HepG2 (cell line): ENCODE data around the gene MEGF6. TPM values are rescaled to one million over a fixed set of nuclear protein-coding genes. Genes with fewer than 3 reads are reported as not detected.

Source experiments
- ATAC-seq: fragments of 200-7000 bp; cut with Tn5 transposase; 3 replicates; pipeline ENCODE4 v1.9.1; 2020; ENCODE audit warnings: mild to moderate bottlenecking, moderate library complexity
- BruUV-seq: library from RNA; stranded (reverse); fragments of 400-500 nt; replicated peaks from 2 replicates; lab custom pipeline; 2021; lab: Mats Ljungman, UMichigan
- CTCF ChIA-PET: fragments of 300-600 bp; formaldehyde crosslinking; extraction: SDS; loops from one replicate; lab custom pipeline; 2021; ENCODE audit warnings: low total read pairs, inconsistent platforms, low intra/inter-chr PET ratio; lab: Yijun Ruan, JAX
- POLR2A ChIA-PET: fragments of 350-600 bp; sonication (Branson Sonifier 250); formaldehyde crosslinking; loops from one replicate; lab custom pipeline; 2020; ENCODE audit warnings: antibody characterized with exemption, inconsistent platforms; lab: Yijun Ruan, JAX
- DNase-seq: peaks from one replicate; pipeline ENCODE4 v3.0.0-alpha.2; 2015; ENCODE audit warnings: low spot score
- FAIRE-seq: peaks from 3 replicates; lab custom pipeline; 2011; peaks lifted over from hg19 to GRCh38; lab: Jason Lieb, UNC
- H2AFZ ChIP-seq: one replicate; pipeline ENCODE4 v1.6.1; 2011; ENCODE audit warnings: low read length, inconsistent platforms
- H3K27ac ChIP-seq: fragments of 300-600 bp; 3 replicates; pipeline ENCODE4 v1.8.0; 2011; ENCODE audit warnings: mixed run types, mild to moderate bottlenecking, mixed read lengths, low read length, inconsistent platforms; ENCODE audit not compliant: insufficient read depth; ENCODE audit errors: extremely low read length
- H3K27me3 ChIP-seq, 2 experiments: fragments of 200-600 bp in 1 of 2; 2 replicates in 1 of 2; 3 replicates in 1 of 2; pipeline versions ENCODE4 v1.6.0 to v1.8.0; 2011; ENCODE audit warnings: low read length in 2 of 2, mild to moderate bottlenecking in 2 of 2, moderate library complexity in 2 of 2, inconsistent platforms in 1 of 2; ENCODE audit not compliant: insufficient read depth in 2 of 2, control insufficient read depth in 1 of 2
- H3K36me3 ChIP-seq, 2 experiments: fragments of 200-600 bp in 1 of 2; replicated peaks in 1 of 2; 2 replicates in 1 of 2; 3 replicates in 1 of 2; pipeline versions ENCODE4 v1.5.1 to v1.8.0; 2011; ENCODE audit warnings: low read length in 2 of 2, inconsistent platforms in 1 of 2; ENCODE audit not compliant: insufficient read depth in 2 of 2, control insufficient read depth in 1 of 2
- H3K4me1 ChIP-seq: 2 replicates; pipeline ENCODE4 v1.5.1; 2012; ENCODE audit warnings: low read length, inconsistent platforms; ENCODE audit not compliant: insufficient read depth
- H3K4me2 ChIP-seq: 2 replicates; pipeline ENCODE4 v1.6.0; 2011; ENCODE audit warnings: low read depth, low read length, inconsistent platforms
- H3K4me3 ChIP-seq, 3 experiments: fragments of 200-600 bp in 1 of 3; sonication (generic), shearing (Covaris generic) in 1 of 3; replicated peaks in 1 of 3; 2 replicates each; pipeline ENCODE4 v1.5.1; 2011 to 2016; ENCODE audit warnings: low read length in 3 of 3, inconsistent platforms in 2 of 3, low read depth in 2 of 3, mild to moderate bottlenecking in 2 of 3, control low read depth in 1 of 3, mixed read lengths in 1 of 3; ENCODE audit not compliant: insufficient read depth in 1 of 3
- H3K79me2 ChIP-seq: one replicate; pipeline ENCODE4 v1.6.1; 2011; ENCODE audit warnings: low read length, inconsistent platforms; ENCODE audit not compliant: insufficient read depth
- H3K9ac ChIP-seq: 2 replicates; pipeline ENCODE4 v1.6.0; 2011; ENCODE audit warnings: mild to moderate bottlenecking, low read depth, low read length, inconsistent platforms; ENCODE audit not compliant: insufficient read depth
- H3K9me3 ChIP-seq: 2 replicates; pipeline ENCODE4 v1.5.1; 2012; ENCODE audit warnings: mild to moderate bottlenecking, low read length
- H4K20me1 ChIP-seq: 2 replicates; pipeline ENCODE4 v1.6.0; 2011; ENCODE audit warnings: inconsistent platforms, mild to moderate bottlenecking, low read length, moderate library complexity; ENCODE audit not compliant: insufficient read depth
- AGO2 ChIP-seq: fragments of 200-400 bp; formaldehyde crosslinking; optimal IDR thresholded peaks from 2 replicates; pipeline ENCODE3; 2017; ENCODE audit warnings: mild to moderate bottlenecking, low read depth, low read length, moderate library complexity
- GATA4 ChIP-seq: sonication (generic); IDR thresholded peaks from 2 replicates; pipeline ENCODE4 v1.6.1; 2016; ENCODE audit warnings: antibody characterized with exemption, low read depth, borderline replicate concordance
- KDM4B ChIP-seq: sonication (generic); formaldehyde crosslinking; IDR thresholded peaks from 2 replicates; pipeline ENCODE4 v1.4.0; 2020; ENCODE audit warnings: missing genetic modification reagents
- NFATC3 ChIP-seq: sonication (generic); formaldehyde crosslinking; IDR thresholded peaks from 2 replicates; pipeline ENCODE4 v1.5.1; 2020; ENCODE audit warnings: mild to moderate bottlenecking, missing genetic modification reagents
- RBFOX2 ChIP-seq: fragments of 200-400 bp; formaldehyde crosslinking; IDR thresholded peaks from 2 replicates; pipeline ENCODE4 v1.6.1; 2017; ENCODE audit warnings: low read depth, mild to moderate bottlenecking, low read length
- SP4 ChIP-seq: sonication (generic); formaldehyde crosslinking; IDR thresholded peaks from 2 replicates; pipeline ENCODE4 v1.8.1; 2023; ENCODE audit warnings: mild to moderate bottlenecking, missing genetic modification reagents
- ZMAT3 ChIP-seq: sonication (generic); formaldehyde crosslinking; conservative IDR thresholded peaks from 2 replicates; pipeline ENCODE4 v1.7.0; 2021; ENCODE audit warnings: missing genetic modification reagents
- WGBS: methylation state at CpG from one replicate; pipeline ENCODE4 v1.1.6; 2017; ENCODE audit warnings: low lambda C conversion rate; 5-methylcytosine and 5-hydroxymethylcytosine counted together
- in situ Hi-C: cut with HindIII; loops from 2 replicates; pipeline ENCODE4 v1.10.0; 2017; ENCODE audit warnings: low pct_unique_long_range_greater_than_20kb; ENCODE audit not compliant: extremely low pct_ligation_motif_present
- intact Hi-C: fragments of 100-400 bp; cut with micrococcal nuclease; formaldehyde crosslinking; loops from one replicate; pipeline ENCODE4 v1.10.0; 2022; ENCODE audit not compliant: unreplicated experiment
- polyA plus RNA-seq, 8 experiments: library from polyadenylated mRNA; depleted of rRNA in 3 of 8; stranded (reverse) in 7 of 8; unstranded in 1 of 8; fragments of >200 nt; fragmentation: Illumina TruSeq in 4 of 8; extraction: Trizol in 4 of 8; gene quantifications; 2 replicates each; pipeline versions ENCODE4 v1.2.1 to v1.2.3, GENCODE V29; 2011 to 2016; ENCODE audit warnings: low read depth in 4 of 8, missing spikeins in 1 of 8, mixed read lengths in 1 of 8; ENCODE audit not compliant: insufficient read depth in 1 of 8
- total RNA-seq, 5 experiments: library from RNA; depleted of rRNA; stranded (reverse); fragments of >200 nt; fragmentation: Illumina TruSeq; extraction: Trizol; gene quantifications; 2 replicates each; pipeline ENCODE4 v1.2.3, GENCODE V29; 2016; ENCODE audit warnings: low read depth in 1 of 5
- TF ChIP-seq, protein P1 (sequence below): sonication (generic); formaldehyde crosslinking; IDR thresholded peaks from 2 replicates; pipeline ENCODE4 v1.5.0; 2020; ENCODE audit warnings: missing genetic modification reagents
- TF ChIP-seq, protein P2 (sequence below): sonication (generic); formaldehyde crosslinking; IDR thresholded peaks from 2 replicates; pipeline ENCODE4 v1.8.1; 2023; ENCODE audit warnings: mild to moderate bottlenecking, inconsistent platforms, moderate library complexity, missing genetic modification reagents, borderline replicate concordance
- TF ChIP-seq, protein P3 (sequence below): sonication (generic); formaldehyde crosslinking; conservative IDR thresholded peaks from 2 replicates; pipeline ENCODE4 v1.4.0; 2020; ENCODE audit warnings: mild to moderate bottlenecking, missing genetic modification reagents, moderate library complexity
- TF ChIP-seq, protein P4 (sequence below): sonication (generic); formaldehyde crosslinking; IDR thresholded peaks from 2 replicates; pipeline ENCODE4 v1.8.1; 2022; ENCODE audit warnings: mild to moderate bottlenecking, missing genetic modification reagents
- TF ChIP-seq, protein P5 (sequence below): sonication (generic); formaldehyde crosslinking; IDR thresholded peaks from 2 replicates; pipeline ENCODE4 v1.9.0; 2021; ENCODE audit warnings: missing genetic modification reagents, mild to moderate bottlenecking, borderline replicate concordance

The MEGF6 gene
- total and polyA plus RNA-seq, 2 of the 13 experiments (the other 11 are each of a cell fraction or from before 2014, with no cell fraction given): 1.9 TPM

DNA sequence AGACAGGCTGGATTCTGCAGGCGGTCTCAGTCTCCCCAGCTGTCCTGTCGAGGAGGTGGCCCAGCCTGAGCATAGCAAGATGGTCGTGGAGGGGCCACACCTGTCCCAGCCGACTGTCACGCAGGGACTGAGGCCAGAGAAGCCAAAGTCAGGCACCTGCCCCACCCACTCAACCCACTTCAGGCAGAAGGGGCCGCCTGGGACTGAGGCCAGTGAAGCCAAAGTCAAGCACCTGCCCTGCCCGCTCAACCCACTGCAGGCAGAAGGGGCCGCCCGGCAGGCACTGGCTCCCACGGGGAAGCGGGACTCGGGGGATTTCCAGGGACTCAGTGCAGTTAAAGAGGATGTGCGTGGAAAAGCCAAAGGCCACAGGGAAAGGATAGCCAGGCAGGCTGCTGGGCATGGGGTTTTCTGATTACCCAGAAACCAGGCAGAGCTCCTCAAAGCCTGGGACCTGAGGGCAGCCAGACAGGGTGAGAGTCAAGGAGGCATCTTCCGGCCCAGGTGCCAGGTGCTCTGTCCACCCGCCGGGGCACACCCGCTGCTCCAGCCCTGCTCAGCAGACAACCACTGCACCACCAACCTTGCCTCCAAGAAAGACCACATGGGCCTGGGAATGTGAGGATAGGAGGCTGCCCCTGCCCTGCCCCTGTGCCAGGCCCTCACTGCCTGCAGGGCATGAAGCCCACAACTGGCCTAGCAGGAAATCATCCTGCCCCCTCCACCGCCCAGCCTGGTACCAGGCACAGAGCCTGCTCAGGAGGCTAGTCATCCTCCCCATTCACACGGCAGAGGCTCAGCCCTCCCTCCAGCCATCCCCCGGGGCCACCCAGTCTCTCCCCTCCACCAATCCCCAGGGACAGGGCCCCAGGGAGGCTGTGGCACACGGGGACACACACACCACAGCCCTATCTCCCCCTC lies 41.0 kb downstream of the MEGF6 start:
- H2AFZ ChIP-seq: no peak overlapping the region
- no TSS peak for BruUV-seq
- peak overlapping the region in 1 of 3 experiments; percentile 33; a peak in 1 of 6 replicates for H3K4me3 ChIP-seq
- H3K79me2 ChIP-seq: no peaks in the 10 kb centered on the region
- H3K27ac ChIP-seq: no peak overlapping the region
- no peaks in the 10 kb centered on the region; a peak in 1 of 5 replicates for H3K36me3 ChIP-seq
- FAIRE-seq (no peak), DNase-seq (no peak), ATAC-seq (no peak)
- POLR2A ChIA-PET: no interaction called here
- H3K27me3 ChIP-seq: peaks cover 2 to 24% of the 10 kb centered on the region in 2 experiments; a peak in 4 of 5 replicates
- CTCF ChIA-PET: no interaction called here
- in situ Hi-C loops: no loop called here
- WGBS: 29% methylated on average over 6 of the region's 21 CpGs
- intact Hi-C loops: no loop called here
- no peaks in the 10 kb centered on the region for H3K9me3 ChIP-seq
- H3K9ac ChIP-seq: no peak overlapping the region
- H4K20me1 ChIP-seq: peaks cover 7% of the 10 kb centered on the region; the same call in 1 of the 2 replicates
- peaks cover 17% of the 10 kb centered on the region for H3K4me1 ChIP-seq
- H3K4me2 ChIP-seq: peak overlapping the region; percentile 36; the same call in 1 of the 2 replicates
- TF ChIP-seq GATA4 (no peak), ZMAT3 (CRISPR knock-in tag) (no peak), RBFOX2 (peak; percentile 32; the same call in 1 of the 2 replicates), NFATC3 (no peak), AGO2 (peak; percentile 71), SP4 (no peak), KDM4B (CRISPR knock-in tag) (no peak)
- TF ChIP-seq, protein P1, sequence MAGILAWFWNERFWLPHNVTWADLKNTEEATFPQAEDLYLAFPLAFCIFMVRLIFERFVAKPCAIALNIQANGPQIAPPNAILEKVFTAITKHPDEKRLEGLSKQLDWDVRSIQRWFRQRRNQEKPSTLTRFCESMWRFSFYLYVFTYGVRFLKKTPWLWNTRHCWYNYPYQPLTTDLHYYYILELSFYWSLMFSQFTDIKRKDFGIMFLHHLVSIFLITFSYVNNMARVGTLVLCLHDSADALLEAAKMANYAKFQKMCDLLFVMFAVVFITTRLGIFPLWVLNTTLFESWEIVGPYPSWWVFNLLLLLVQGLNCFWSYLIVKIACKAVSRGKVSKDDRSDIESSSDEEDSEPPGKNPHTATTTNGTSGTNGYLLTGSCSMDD (CRISPR knock-in tag): no peak
- TF ChIP-seq, protein P2, sequence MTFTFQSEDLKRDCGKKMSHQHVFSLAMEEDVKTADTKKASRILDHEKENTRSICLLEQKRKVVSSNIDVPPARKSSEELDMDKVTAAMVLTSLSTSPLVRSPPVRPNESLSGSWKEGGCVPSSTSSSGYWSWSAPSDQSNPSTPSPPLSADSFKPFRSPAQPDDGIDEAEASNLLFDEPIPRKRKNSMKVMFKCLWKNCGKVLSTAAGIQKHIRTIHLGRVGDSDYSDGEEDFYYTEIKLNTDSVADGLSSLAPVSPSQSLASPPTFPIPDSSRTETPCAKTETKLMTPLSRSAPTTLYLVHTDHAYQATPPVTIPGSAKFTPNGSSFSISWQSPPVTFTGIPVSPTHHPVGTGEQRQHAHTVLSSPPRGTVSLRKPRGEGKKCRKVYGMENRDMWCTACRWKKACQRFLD (CRISPR knock-in tag): no peak
- TF ChIP-seq, protein P3, sequence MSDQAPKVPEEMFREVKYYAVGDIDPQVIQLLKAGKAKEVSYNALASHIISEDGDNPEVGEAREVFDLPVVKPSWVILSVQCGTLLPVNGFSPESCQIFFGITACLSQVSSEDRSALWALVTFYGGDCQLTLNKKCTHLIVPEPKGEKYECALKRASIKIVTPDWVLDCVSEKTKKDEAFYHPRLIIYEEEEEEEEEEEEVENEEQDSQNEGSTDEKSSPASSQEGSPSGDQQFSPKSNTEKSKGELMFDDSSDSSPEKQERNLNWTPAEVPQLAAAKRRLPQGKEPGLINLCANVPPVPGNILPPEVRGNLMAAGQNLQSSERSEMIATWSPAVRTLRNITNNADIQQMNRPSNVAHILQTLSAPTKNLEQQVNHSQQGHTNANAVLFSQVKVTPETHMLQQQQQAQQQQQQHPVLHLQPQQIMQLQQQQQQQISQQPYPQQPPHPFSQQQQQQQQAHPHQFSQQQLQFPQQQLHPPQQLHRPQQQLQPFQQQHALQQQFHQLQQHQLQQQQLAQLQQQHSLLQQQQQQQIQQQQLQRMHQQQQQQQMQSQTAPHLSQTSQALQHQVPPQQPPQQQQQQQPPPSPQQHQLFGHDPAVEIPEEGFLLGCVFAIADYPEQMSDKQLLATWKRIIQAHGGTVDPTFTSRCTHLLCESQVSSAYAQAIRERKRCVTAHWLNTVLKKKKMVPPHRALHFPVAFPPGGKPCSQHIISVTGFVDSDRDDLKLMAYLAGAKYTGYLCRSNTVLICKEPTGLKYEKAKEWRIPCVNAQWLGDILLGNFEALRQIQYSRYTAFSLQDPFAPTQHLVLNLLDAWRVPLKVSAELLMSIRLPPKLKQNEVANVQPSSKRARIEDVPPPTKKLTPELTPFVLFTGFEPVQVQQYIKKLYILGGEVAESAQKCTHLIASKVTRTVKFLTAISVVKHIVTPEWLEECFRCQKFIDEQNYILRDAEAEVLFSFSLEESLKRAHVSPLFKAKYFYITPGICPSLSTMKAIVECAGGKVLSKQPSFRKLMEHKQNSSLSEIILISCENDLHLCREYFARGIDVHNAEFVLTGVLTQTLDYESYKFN (CRISPR knock-in tag): no peak
- TF ChIP-seq, protein P4, sequence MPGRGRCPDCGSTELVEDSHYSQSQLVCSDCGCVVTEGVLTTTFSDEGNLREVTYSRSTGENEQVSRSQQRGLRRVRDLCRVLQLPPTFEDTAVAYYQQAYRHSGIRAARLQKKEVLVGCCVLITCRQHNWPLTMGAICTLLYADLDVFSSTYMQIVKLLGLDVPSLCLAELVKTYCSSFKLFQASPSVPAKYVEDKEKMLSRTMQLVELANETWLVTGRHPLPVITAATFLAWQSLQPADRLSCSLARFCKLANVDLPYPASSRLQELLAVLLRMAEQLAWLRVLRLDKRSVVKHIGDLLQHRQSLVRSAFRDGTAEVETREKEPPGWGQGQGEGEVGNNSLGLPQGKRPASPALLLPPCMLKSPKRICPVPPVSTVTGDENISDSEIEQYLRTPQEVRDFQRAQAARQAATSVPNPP (CRISPR knock-in tag): no peak
- TF ChIP-seq, protein P5, sequence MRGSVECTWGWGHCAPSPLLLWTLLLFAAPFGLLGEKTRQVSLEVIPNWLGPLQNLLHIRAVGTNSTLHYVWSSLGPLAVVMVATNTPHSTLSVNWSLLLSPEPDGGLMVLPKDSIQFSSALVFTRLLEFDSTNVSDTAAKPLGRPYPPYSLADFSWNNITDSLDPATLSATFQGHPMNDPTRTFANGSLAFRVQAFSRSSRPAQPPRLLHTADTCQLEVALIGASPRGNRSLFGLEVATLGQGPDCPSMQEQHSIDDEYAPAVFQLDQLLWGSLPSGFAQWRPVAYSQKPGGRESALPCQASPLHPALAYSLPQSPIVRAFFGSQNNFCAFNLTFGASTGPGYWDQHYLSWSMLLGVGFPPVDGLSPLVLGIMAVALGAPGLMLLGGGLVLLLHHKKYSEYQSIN (CRISPR knock-in tag): no peak
